GM23338 (cell line): ENCODE data around the gene OVAAL. TPM values are rescaled to one million over a fixed set of nuclear protein-coding genes. Genes with fewer than 3 reads are reported as not detected.

Source experiments
- ATAC-seq: fragments of 200-7000 bp; cut with Tn5 transposase; 3 replicates; pipeline ENCODE4 v1.9.1; 2020
- DNase-seq: peaks from one replicate; pipeline ENCODE4 v3.0.0-alpha.2; 2015; ENCODE audit warnings: low spot score
- H2AFZ ChIP-seq: fragments of 200-600 bp; sonication (generic); 2 replicates; pipeline ENCODE4 v1.8.0; 2016; ENCODE audit warnings: antibody characterized with exemption, mild to moderate bottlenecking, moderate library complexity
- H3F3A ChIP-seq: fragments of 200-600 bp; sonication (generic); replicated peaks from 2 replicates; pipeline ENCODE4 v1.8.0; 2017; ENCODE audit warnings: antibody characterized with exemption, mixed run types, low read depth
- H3K27ac ChIP-seq: fragments of 200-600 bp; sonication (generic); 2 replicates; pipeline ENCODE4 v1.6.1; 2016; ENCODE audit warnings: low read depth
- H3K27me3 ChIP-seq: fragments of 200-600 bp; sonication (generic); 2 replicates; pipeline ENCODE4 v1.8.0; 2016; ENCODE audit warnings: mild to moderate bottlenecking, mixed run types, moderate library complexity; ENCODE audit not compliant: insufficient read depth
- H3K36me3 ChIP-seq: fragments of 200-600 bp; sonication (generic); 2 replicates; pipeline ENCODE4 v1.8.0; 2016; ENCODE audit warnings: mild to moderate bottlenecking; ENCODE audit not compliant: insufficient read depth
- H3K4me1 ChIP-seq: fragments of 200-600 bp; sonication (generic); 2 replicates; pipeline ENCODE4 v1.8.0; 2016; ENCODE audit warnings: mild to moderate bottlenecking, moderate library complexity; ENCODE audit not compliant: insufficient read depth
- H3K4me2 ChIP-seq: fragments of 200-600 bp; sonication (generic); 2 replicates; pipeline ENCODE4 v1.7.1; 2017; ENCODE audit warnings: mixed run types
- H3K4me3 ChIP-seq: fragments of 200-600 bp; sonication (generic); 2 replicates; pipeline ENCODE4 v1.6.1; 2016; ENCODE audit warnings: mixed run types
- H3K79me2 ChIP-seq: fragments of 200-600 bp; sonication (generic); replicated peaks from 2 replicates; pipeline ENCODE4 v1.8.0; 2017; ENCODE audit warnings: mild to moderate bottlenecking; ENCODE audit not compliant: insufficient read depth
- H3K9me2 ChIP-seq: fragments of 200-600 bp; sonication (generic); 2 replicates; pipeline ENCODE4 v1.8.0; 2017; ENCODE audit not compliant: insufficient read depth
- H4K20me1 ChIP-seq: fragments of 200-600 bp; sonication (generic); replicated peaks from 2 replicates; pipeline ENCODE4 v1.8.0; 2017; ENCODE audit warnings: mild to moderate bottlenecking; ENCODE audit not compliant: insufficient read depth
- H3K27ac Mint-ChIP-seq: 2 replicates; pipeline ENCODE4 v1.8.0; 2020; ENCODE audit warnings: inconsistent platforms, mild to moderate bottlenecking, moderate library complexity, mixed read lengths
- H3K27me3 Mint-ChIP-seq: 3 replicates; pipeline ENCODE4 v1.8.0; 2022; ENCODE audit warnings: low read depth, mild to moderate bottlenecking, moderate library complexity, mixed read lengths, inconsistent platforms; ENCODE audit not compliant: insufficient read depth, poor library complexity
- H3K36me3 Mint-ChIP-seq: 3 replicates; pipeline ENCODE4 v1.8.0; 2021; ENCODE audit warnings: low read depth, mild to moderate bottlenecking, inconsistent platforms, moderate library complexity, mixed read lengths
- H3K4me1 Mint-ChIP-seq: 3 replicates; pipeline ENCODE4 v1.8.0; 2020; ENCODE audit warnings: mild to moderate bottlenecking, inconsistent platforms, mixed read lengths
- H3K4me3 Mint-ChIP-seq: 3 replicates; pipeline ENCODE4 v1.8.0; 2021; ENCODE audit warnings: moderate library complexity, mild to moderate bottlenecking, inconsistent platforms, mixed read lengths
- H3K9me3 Mint-ChIP-seq: 3 replicates; pipeline ENCODE4 v1.8.0; 2020; ENCODE audit warnings: moderate library complexity, mild to moderate bottlenecking, inconsistent platforms, mixed read lengths
- CREB1 ChIP-seq: fragments of 250-450 bp; sonication (Bioruptor Pico); IDR thresholded peaks from 2 replicates; pipeline ENCODE4 v1.5.0; 2020; ENCODE audit warnings: low read depth, mild to moderate bottlenecking, moderate library complexity
- EZH2 ChIP-seq: fragments of 200-600 bp; sonication (generic); IDR thresholded peaks from one replicate; pipeline ENCODE4 v1.8.0; 2017; ENCODE audit warnings: antibody characterized with exemption, mild to moderate bottlenecking, low read depth; ENCODE audit not compliant: unreplicated experiment
- EZH2phosphoT487 ChIP-seq: fragments of 200-600 bp; sonication (generic); IDR thresholded peaks from one replicate; pipeline ENCODE4 v1.8.1; 2018; ENCODE audit warnings: antibody characterized with exemption; ENCODE audit not compliant: unreplicated experiment
- NANOG ChIP-seq: IDR thresholded peaks from 2 replicates; pipeline ENCODE4 v1.6.1; 2016; ENCODE audit warnings: antibody characterized with exemption, borderline replicate concordance
- POLR2AphosphoS5 ChIP-seq: IDR thresholded peaks from 2 replicates; pipeline ENCODE4 v1.6.1; 2016; ENCODE audit warnings: antibody characterized with exemption, low read depth
- STAT1 ChIP-seq: IDR thresholded peaks from one replicate; pipeline ENCODE4 v1.6.1; 2016; ENCODE audit warnings: antibody characterized with exemption; ENCODE audit not compliant: unreplicated experiment
- ZNF114 ChIP-seq: fragments of 250-450 bp; sonication (Bioruptor Pico); IDR thresholded peaks from 2 replicates; pipeline ENCODE4 v1.5.0; 2020; ENCODE audit warnings: mild to moderate bottlenecking, moderate library complexity
- polyA plus RNA-seq: library from polyadenylated mRNA; unstranded; fragments of >200 nt; fragmentation: Nextera tagmentation; extraction: Ambion mirVana; gene quantifications from 2 replicates; pipeline ENCODE4 v1.2.1, GENCODE V29; 2016
- total RNA-seq: library from RNA; depleted of rRNA; stranded (reverse); fragments of >200 nt; shearing (Covaris generic); gene quantifications from 2 replicates; pipeline ENCODE4 v1.2.3, GENCODE V29; 2014
- TF ChIP-seq, protein P1 (sequence below): fragments of 250-450 bp; sonication (Bioruptor Pico); IDR thresholded peaks from 2 replicates; pipeline ENCODE4 v1.5.0; 2020; ENCODE audit warnings: mild to moderate bottlenecking, moderate library complexity

OVAAL gene
- total and polyA plus RNA-seq, 2 experiments from 2014 or later, result not detected

DNA sequence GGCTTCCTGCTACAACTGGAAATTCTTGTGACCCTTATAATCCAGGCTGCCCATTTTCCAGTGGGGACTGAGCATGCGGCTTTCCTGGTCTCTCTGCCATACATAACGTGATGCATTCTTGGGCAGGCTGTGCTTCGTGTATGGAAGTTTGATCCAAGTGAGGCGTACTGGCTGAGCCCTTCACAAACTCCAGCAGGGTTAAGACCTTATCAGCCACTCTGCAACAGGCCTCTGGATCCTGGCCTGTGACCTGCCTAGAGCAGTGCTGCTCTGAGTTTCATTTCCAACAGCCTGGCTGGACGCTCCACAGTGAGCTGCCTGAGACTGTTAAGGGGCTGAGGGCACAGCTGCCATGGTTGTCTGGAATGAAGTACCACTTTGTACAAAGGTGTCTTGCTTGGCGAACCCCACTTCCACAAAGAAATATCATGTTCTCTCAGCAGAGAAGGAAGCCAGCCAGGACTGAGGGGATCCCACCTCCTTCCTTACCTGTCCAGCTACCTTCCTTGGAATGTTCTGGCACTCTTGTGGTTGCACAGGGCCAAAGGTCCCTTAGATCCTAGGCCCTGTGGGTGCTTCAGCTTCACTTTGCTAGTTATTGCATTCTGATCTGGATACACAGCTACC lies 44.6 kb downstream of the OVAAL start (continued):
- TF ChIP-seq, protein P1, sequence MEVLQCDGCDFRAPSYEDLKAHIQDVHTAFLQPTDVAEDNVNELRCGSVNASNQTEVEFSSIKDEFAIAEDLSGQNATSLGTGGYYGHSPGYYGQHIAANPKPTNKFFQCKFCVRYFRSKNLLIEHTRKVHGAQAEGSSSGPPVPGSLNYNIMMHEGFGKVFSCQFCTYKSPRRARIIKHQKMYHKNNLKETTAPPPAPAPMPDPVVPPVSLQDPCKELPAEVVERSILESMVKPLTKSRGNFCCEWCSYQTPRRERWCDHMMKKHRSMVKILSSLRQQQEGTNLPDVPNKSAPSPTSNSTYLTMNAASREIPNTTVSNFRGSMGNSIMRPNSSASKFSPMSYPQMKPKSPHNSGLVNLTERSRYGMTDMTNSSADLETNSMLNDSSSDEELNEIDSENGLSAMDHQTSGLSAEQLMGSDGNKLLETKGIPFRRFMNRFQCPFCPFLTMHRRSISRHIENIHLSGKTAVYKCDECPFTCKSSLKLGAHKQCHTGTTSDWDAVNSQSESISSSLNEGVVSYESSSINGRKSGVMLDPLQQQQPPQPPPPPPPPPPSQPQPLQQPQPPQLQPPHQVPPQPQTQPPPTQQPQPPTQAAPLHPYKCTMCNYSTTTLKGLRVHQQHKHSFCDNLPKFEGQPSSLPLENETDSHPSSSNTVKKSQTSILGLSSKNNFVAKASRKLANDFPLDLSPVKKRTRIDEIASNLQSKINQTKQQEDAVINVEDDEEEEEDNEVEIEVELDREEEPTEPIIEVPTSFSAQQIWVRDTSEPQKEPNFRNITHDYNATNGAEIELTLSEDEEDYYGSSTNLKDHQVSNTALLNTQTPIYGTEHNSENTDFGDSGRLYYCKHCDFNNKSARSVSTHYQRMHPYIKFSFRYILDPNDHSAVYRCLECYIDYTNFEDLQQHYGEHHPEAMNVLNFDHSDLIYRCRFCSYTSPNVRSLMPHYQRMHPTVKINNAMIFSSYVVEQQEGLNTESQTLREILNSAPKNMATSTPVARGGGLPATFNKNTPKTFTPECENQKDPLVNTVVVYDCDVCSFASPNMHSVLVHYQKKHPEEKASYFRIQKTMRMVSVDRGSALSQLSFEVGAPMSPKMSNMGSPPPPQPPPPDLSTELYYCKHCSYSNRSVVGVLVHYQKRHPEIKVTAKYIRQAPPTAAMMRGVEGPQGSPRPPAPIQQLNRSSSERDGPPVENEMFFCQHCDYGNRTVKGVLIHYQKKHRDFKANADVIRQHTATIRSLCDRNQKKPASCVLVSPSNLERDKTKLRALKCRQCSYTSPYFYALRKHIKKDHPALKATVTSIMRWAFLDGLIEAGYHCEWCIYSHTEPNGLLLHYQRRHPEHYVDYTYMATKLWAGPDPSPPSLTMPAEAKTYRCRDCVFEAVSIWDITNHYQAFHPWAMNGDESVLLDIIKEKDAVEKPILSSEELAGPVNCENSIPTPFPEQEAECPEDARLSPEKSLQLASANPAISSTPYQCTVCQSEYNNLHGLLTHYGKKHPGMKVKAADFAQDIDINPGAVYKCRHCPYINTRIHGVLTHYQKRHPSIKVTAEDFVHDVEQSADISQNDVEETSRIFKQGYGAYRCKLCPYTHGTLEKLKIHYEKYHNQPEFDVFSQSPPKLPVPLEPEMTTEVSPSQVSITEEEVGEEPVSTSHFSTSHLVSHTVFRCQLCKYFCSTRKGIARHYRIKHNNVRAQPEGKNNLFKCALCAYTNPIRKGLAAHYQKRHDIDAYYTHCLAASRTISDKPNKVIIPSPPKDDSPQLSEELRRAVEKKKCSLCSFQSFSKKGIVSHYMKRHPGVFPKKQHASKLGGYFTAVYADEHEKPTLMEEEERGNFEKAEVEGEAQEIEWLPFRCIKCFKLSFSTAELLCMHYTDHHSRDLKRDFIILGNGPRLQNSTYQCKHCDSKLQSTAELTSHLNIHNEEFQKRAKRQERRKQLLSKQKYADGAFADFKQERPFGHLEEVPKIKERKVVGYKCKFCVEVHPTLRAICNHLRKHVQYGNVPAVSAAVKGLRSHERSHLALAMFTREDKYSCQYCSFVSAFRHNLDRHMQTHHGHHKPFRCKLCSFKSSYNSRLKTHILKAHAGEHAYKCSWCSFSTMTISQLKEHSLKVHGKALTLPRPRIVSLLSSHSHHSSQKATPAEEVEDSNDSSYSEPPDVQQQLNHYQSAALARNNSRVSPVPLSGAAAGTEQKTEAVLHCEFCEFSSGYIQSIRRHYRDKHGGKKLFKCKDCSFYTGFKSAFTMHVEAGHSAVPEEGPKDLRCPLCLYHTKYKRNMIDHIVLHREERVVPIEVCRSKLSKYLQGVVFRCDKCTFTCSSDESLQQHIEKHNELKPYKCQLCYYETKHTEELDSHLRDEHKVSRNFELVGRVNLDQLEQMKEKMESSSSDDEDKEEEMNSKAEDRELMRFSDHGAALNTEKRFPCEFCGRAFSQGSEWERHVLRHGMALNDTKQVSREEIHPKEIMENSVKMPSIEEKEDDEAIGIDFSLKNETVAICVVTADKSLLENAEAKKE (CRISPR knock-in tag), result no peak
- no peak for TF ChIP-seq CREB1 (CRISPR knock-in tag)
- TF ChIP-seq EZH2phosphoT487, result no peak
- no peak for TF ChIP-seq EZH2

DNA sequence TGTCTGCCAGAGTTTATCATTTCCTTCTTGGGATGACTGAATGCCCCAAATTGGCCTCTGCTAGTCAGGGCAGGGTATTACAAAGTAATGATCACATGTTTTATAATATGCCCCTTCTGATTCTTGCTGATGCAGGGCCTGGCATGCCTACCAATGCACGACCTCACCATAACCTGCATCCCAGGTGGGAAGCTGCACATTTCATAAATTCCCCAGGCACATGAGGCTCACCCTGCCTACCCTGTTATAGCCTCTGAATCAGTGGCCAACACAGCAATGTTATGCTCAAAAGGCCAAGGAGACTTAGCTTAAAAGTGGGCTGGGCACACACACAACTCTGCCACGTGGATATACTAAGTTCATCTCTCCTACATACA lies 45.1 kb downstream of the OVAAL start:
- Histone ChIP-seq H3K79me2 (no peaks in the 10 kb centered on the region), H3K4me3 (no peak overlapping the region), H3K36me3 (no peaks in the 10 kb centered on the region), H3K9me2 (no peaks in the 10 kb centered on the region; the same call in 1 of the 2 replicates), H3K27me3 (no peaks in the 10 kb centered on the region), H3K27ac (no peak overlapping the region), H3K4me1 (no peaks in the 10 kb centered on the region), H3K4me2 (no peak overlapping the region), H2AFZ (no peak overlapping the region), H4K20me1 (no peaks in the 10 kb centered on the region), H3F3A (no peaks in the 10 kb centered on the region)
- Mint-ChIP-seq H3K9me3 (no peaks in the 10 kb centered on the region), H3K27me3 (peaks cover 3% of the 10 kb centered on the region), H3K4me1 (peaks cover 3% of the 10 kb centered on the region; the same call in 1 of the 3 replicates), H3K27ac (no peak overlapping the region), H3K4me3 (no peak overlapping the region), H3K36me3 (no peaks in the 10 kb centered on the region)
- no peak for ATAC-seq
- no peak for DNase-seq
- TF ChIP-seq ZNF114 (CRISPR knock-in tag) (no peak), POLR2AphosphoS5 (no peak), STAT1 (no peak), NANOG (no peak), EZH2 (no peak)
- TF ChIP-seq, protein P1 (CRISPR knock-in tag), result no peak
